OCI-LY3 (cell line): ENCODE data around the gene SLC22A12.

Experiments
- H2AFZ ChIP-seq: fragments of 200-600, 300-600 bp; shearing (Covaris generic); 2 replicates; pipeline ENCODE4 v1.6.0; 2014; ENCODE audit warnings: antibody characterized with exemption, low read depth, low read length
- H3K27ac ChIP-seq: fragments of 200-600, 300-600 bp; sonication (generic); 2 replicates; pipeline ENCODE4 v1.5.1; 2014; ENCODE audit warnings: mild to moderate bottlenecking, low read length, moderate library complexity, mixed read lengths
- H3K27me3 ChIP-seq: fragments of 200-600, 300-600 bp; sonication (generic); 2 replicates; pipeline ENCODE4 v1.6.1; 2014; ENCODE audit warnings: low read depth, low read length, mixed read lengths
- H3K36me3 ChIP-seq: fragments of 200-600, 300-600 bp; sonication (generic); replicated peaks from 2 replicates; pipeline ENCODE3; 2014; ENCODE audit warnings: low read depth, low read length, mixed read lengths
- H3K4me1 ChIP-seq: fragments of 300-600, 200-600 bp; sonication (generic); 2 replicates; pipeline ENCODE4 v1.6.1; 2014; ENCODE audit warnings: low read length, mixed read lengths
- H3K4me2 ChIP-seq: fragments of 200-600, 300-600 bp; sonication (generic); 2 replicates; pipeline ENCODE4 v1.6.1; 2014; ENCODE audit warnings: low read length, mixed read lengths
- H3K4me3 ChIP-seq: fragments of 300-600, 200-600 bp; sonication (generic); 2 replicates; pipeline ENCODE4 v1.5.1; 2014; ENCODE audit warnings: antibody characterized with exemption, mild to moderate bottlenecking, low read length, moderate library complexity
- H3K79me2 ChIP-seq: fragments of 300-600, 200-600 bp; shearing (Covaris generic); 2 replicates; pipeline ENCODE4 v1.6.1; 2014; ENCODE audit warnings: mild to moderate bottlenecking, low read length, mixed read lengths
- H3K9ac ChIP-seq: fragments of 300-600, 200-600 bp; shearing (Covaris generic); 2 replicates; pipeline ENCODE4 v1.6.0; 2014; ENCODE audit warnings: mild to moderate bottlenecking, low read length, moderate library complexity
- H3K9me3 ChIP-seq: fragments of 200-600, 300-600 bp; shearing (Covaris generic); 2 replicates; pipeline ENCODE4 v1.6.1; 2014; ENCODE audit warnings: low read length, mixed read lengths; ENCODE audit not compliant: insufficient read depth
- H4K20me1 ChIP-seq: fragments of 200-600, 300-600 bp; sonication (generic); 2 replicates; pipeline ENCODE4 v1.6.1; 2016; ENCODE audit warnings: low read length, mixed read lengths; ENCODE audit not compliant: insufficient read depth
- EZH2phosphoT487 ChIP-seq: fragments of 200-600 bp; shearing (Covaris generic); IDR thresholded peaks from 2 replicates; pipeline ENCODE4 v1.6.1; 2018; ENCODE audit warnings: antibody characterized with exemption, mixed run types, low read depth
- TF ChIP-seq, protein P1 (sequence below): fragments of 200-600, 300-600 bp; sonication (generic); IDR thresholded peaks from 2 replicates; pipeline ENCODE4 v1.5.1; 2014; ENCODE audit warnings: antibody characterized with exemption, low read length, low read depth

The SLC22A12 gene

DNA sequence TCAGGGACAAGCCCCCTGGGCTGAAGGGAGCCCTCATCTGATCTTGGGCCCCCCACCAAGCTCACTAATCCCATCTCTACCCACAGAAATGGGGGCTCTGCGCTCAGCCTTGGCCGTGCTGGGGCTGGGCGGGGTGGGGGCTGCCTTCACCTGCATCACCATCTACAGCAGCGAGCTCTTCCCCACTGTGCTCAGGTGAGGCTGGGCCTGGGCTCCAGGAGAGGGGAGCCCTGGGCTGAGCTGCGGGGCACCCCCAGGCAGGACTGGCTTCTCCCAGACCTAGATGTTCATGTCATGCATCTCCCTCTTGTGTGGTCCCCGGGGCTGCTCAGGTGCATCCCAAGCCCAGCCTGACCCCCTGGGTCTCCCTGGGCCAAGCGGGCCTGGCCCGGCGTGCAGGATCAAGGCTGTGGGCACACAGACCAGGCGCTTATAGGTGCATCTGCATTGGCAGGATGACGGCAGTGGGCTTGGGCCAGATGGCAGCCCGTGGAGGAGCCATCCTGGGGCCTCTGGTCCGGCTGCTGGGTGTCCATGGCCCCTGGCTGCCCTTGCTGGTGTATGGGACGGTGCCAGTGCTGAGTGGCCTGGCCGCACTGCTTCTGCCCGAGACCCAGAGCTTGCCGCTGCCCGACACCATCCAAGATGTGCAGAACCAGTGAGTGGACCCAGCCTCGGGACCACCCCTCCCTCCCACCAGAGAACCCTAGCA, 9.4 kb downstream of the SLC22A12 start:
- H3K4me2 ChIP-seq: no peak overlapping the region
- no peak overlapping the region for H3K27ac ChIP-seq
- H3K9me3 ChIP-seq: 0 out of 2 replicates have a peak, but pooled peaks cover 2% of the 10 kb centered on the region
- H3K36me3 ChIP-seq: no peaks in the 10 kb centered on the region
- no peak overlapping the region for H3K9ac ChIP-seq
- H3K27me3 ChIP-seq: peaks cover 20% of the 10 kb centered on the region
- H3K4me1 ChIP-seq: no peaks in the 10 kb centered on the region
- no peaks in the 10 kb centered on the region for H3K79me2 ChIP-seq
- H4K20me1 ChIP-seq: no peaks in the 10 kb centered on the region
- no peak overlapping the region for H3K4me3 ChIP-seq
- TF ChIP-seq, protein P1, sequence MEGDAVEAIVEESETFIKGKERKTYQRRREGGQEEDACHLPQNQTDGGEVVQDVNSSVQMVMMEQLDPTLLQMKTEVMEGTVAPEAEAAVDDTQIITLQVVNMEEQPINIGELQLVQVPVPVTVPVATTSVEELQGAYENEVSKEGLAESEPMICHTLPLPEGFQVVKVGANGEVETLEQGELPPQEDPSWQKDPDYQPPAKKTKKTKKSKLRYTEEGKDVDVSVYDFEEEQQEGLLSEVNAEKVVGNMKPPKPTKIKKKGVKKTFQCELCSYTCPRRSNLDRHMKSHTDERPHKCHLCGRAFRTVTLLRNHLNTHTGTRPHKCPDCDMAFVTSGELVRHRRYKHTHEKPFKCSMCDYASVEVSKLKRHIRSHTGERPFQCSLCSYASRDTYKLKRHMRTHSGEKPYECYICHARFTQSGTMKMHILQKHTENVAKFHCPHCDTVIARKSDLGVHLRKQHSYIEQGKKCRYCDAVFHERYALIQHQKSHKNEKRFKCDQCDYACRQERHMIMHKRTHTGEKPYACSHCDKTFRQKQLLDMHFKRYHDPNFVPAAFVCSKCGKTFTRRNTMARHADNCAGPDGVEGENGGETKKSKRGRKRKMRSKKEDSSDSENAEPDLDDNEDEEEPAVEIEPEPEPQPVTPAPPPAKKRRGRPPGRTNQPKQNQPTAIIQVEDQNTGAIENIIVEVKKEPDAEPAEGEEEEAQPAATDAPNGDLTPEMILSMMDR: no peak
- no peak for TF ChIP-seq EZH2phosphoT487
- H2AFZ ChIP-seq: no peak overlapping the region

DNA sequence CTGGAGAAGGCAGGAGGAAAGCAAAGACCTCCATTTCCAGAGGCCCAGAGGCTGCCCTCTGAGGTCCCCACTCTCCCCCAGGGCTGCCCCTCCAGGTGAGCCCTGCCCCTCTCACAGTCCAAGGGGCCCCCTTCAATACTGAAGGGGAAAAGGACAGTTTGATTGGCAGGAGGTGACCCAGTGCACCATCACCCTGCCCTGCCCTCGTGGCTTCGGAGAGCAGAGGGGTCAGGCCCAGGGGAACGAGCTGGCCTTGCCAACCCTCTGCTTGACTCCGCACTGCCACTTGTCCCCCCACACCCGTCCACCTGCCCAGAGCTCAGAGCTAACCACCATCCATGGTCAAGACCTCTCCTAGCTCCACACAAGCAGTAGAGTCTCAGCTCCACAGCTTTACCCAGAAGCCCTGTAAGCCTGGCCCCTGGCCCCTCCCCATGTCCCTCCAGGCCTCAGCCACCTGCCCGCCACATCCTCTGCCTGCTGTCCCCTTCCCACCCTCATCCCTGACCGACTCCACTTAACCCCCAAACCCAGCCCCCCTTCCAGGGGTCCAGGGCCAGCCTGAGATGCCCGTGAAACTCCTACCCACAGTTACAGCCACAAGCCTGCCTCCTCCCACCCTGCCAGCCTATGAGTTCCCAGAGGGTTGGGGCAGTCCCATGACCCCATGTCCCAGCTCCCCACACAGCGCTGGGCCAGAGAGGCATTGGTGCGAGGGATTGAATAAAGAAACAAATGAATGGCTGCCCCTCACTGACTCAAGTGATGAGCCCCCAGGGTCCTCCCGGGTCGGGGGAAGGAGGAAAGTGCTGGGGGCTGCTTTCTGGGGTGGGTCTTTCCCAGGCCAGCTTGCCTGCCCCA, 10.8 kb downstream of the SLC22A12 start:
- Histone ChIP-seq H3K4me2 (no peak overlapping the region), H3K4me1 (no peaks in the 10 kb centered on the region), H2AFZ (no peak overlapping the region), H3K27ac (no peak overlapping the region), H3K36me3 (no peaks in the 10 kb centered on the region), H4K20me1 (no peaks in the 10 kb centered on the region), H3K9ac (no peak overlapping the region), H3K79me2 (no peaks in the 10 kb centered on the region), H3K9me3 (no peaks in the 10 kb centered on the region), H3K4me3 (no peak overlapping the region), H3K27me3 (peaks cover 27% of the 10 kb centered on the region)
- TF ChIP-seq EZH2phosphoT487: no peak
- TF ChIP-seq, protein P1: no peak

DNA sequence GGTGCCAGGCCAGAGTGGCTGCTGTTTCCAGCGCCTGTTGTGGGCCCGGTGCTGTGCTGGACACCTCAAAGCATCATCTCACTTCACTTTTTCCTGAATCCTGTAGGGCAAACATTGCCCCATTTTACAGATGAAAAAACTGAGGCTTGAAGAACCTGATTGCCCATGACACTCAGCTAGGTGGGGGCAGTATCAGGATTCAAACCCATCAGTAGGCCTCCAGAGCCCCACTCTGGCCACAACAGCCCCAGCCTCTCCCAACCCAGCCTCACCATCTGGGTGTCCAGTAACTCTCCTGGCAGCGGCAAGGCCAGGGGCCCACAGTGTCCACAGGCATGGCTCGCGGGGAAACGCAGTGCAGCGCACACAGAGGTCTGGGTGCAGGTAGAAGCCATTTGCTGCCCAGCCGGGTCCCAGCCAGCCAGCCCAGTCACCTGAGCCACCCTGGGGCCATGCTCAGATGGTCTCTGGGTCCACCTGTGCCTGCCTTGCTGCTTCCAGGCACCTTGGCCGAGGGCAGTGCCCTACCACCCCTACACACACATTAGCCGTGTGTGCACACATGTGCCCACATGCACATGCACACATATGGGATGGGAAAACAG, 11.5 kb downstream of the SLC22A12 start:
- Histone ChIP-seq H3K4me1 (no peaks in the 10 kb centered on the region), H3K4me3 (no peak overlapping the region), H3K79me2 (no peaks in the 10 kb centered on the region), H3K27me3 (peaks cover 27% of the 10 kb centered on the region), H4K20me1 (no peaks in the 10 kb centered on the region), H3K4me2 (no peak overlapping the region), H3K9me3 (no peaks in the 10 kb centered on the region), H3K27ac (no peak overlapping the region), H2AFZ (no peak overlapping the region), H3K36me3 (no peaks in the 10 kb centered on the region), H3K9ac (no peak overlapping the region)
- TF ChIP-seq, protein P1: no peak
- no peak for TF ChIP-seq EZH2phosphoT487
